HUES6 (cell line): Measurements from ENCODE around the gene ZNF384.

Experiments used
- H3K27ac ChIP-seq: 2 replicates; pipeline ENCODE4 v1.7.0; 2013; ENCODE audit warnings: low read depth, mild to moderate bottlenecking, low read length, inconsistent platforms
- H3K27me3 ChIP-seq: 2 replicates; pipeline ENCODE4 v1.6.1; 2013; ENCODE audit warnings: low read length; ENCODE audit not compliant: control insufficient read depth, insufficient read depth
- H3K36me3 ChIP-seq: 2 replicates; pipeline ENCODE4 v1.6.1; 2013; ENCODE audit warnings: low read length; ENCODE audit not compliant: control insufficient read depth, insufficient read depth
- H3K4me1 ChIP-seq: 2 replicates; pipeline ENCODE4 v1.6.1; 2013; ENCODE audit warnings: low read length; ENCODE audit not compliant: control insufficient read depth, insufficient read depth
- H3K4me3 ChIP-seq: 2 replicates; pipeline ENCODE4 v1.5.1; 2013; ENCODE audit warnings: low read depth, low read length
- H3K9ac ChIP-seq: one replicate; pipeline ENCODE4 v1.6.1; 2013; ENCODE audit warnings: mild to moderate bottlenecking, low read length
- H3K9me3 ChIP-seq: 2 replicates; pipeline ENCODE4 v1.6.1; 2013; ENCODE audit warnings: low read depth, low read length; ENCODE audit not compliant: control insufficient read depth, insufficient read depth

The ZNF384 gene

DNA sequence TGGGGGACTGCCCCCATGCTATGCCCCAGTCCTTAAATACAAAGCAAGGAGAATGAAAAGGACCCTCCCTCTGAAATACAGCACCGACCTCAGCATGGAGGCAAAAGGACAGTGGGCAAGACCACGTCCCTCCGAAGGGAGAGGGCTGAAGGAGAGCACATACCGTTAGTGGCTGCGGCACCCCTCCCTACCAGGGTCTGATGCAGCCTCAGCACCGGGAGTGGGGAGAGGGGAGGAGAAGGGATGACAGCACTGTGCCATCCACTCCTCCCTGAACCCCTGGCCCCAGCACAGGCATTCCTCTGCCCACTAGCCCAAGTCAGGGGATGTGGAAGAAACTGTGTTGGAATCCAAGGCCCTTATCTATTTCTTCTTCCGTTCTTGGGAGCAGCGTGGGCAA lies 38.3 kb downstream of the ZNF384 start:
- H3K27me3 ChIP-seq, result peaks cover 9% of the 10 kb centered on the region; the same call in 1 of the 2 replicates
- H3K27ac ChIP-seq, result no peak overlapping the region
- no peak overlapping the region for H3K4me3 ChIP-seq
- no peak overlapping the region for H3K9ac ChIP-seq
- H3K4me1 ChIP-seq, result 0 out of 2 replicates have a peak, but pooled peaks cover 5% of the 10 kb centered on the region
- no peaks in the 10 kb centered on the region for H3K9me3 ChIP-seq
- peaks cover 31% of the 10 kb centered on the region for H3K36me3 ChIP-seq

DNA sequence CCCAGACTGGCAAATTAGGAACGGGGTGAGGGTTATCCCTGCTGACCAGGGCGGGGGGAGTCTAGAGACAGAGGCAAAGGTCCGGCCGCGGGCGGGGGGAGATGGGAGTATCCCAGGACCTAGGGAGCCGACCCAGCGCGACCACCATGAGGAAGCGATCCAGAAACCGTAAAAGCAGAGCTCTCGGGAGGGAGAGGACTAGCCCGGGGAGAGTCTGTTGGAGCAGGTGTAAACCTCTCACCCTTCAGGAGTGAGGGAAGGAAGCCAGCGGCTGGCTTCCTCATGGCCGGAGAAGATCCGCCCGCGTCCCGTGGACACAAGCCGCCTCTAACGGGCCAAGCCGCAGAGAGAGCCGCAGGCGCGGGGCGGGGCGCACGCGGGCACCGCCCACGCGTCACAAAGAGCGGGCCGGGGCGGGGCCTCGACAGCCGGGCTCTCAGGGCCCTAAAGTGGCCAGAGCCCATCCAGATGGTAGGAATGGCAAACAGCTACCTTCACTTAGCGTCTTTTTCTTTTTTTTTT lies 42.0 kb downstream of the ZNF384 start, which contains the start of gene ACRBP:
Gene ACRBP, minus strand, starts transcription at position 350 of the 522 bp plus-strand sequence. Its CDS starts 66 bp downstream, at position 284.
- peak within 1 kb of the TSS; percentile 63 for H3K9ac ChIP-seq
- no peaks in the 10 kb centered on the region for H3K9me3 ChIP-seq
- peaks cover 17% of the 10 kb centered on the region for H3K36me3 ChIP-seq
- H3K27me3 ChIP-seq, result peaks cover 9% of the 10 kb centered on the region; the same call in 1 of the 2 replicates
- peaks cover 10% of the 10 kb centered on the region; the same call in 1 of the 2 replicates for H3K4me1 ChIP-seq
- H3K27ac ChIP-seq, result no peak within 1 kb of the TSS
- peak within 1 kb of the TSS; percentile 95 for H3K4me3 ChIP-seq

DNA sequence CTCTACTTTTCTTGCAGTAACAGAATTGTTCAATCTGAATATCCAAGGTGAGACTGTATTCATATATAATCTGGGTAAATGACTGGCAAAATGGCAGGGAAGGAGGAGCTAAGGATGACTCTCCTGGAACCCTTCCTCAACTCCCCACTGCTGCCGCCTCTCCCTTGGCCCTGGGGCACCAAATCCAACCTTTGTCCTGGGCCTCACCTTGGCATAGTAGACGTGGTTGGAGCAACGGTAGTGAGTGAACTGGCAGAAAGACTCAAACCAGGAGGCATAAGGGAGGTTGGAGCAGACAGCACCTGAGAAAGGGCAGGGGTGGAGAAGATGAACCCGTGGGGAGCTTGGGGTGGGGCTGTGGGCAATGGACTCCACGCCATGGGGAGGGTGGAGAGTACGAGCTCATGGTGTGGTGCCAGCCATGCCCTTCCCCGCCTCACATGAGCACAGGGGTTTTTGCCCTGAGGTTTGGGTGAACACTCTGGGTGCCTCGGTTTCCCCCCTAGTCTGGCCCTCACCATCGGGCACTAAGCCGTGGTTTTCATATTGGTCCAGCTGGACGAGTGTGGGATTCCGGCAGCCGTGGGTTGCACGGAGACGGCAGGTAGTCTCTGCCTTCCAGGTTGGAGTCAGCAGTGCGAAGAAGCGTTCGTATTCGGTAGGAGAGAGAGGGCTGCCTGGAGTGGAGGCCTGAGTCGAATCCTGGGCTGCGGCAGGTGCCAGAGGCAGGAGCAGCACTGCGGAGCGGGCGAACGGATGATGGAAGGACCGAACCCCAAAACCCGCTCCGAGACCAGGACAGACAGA lies 42.7 kb downstream of the ZNF384 start:
- Histone ChIP-seq H3K9ac (peak overlapping the region; percentile 63), H3K36me3 (peaks cover 15% of the 10 kb centered on the region), H3K9me3 (no peaks in the 10 kb centered on the region), H3K27ac (no peak overlapping the region), H3K4me1 (peaks cover 10% of the 10 kb centered on the region; the same call in 1 of the 2 replicates), H3K27me3 (peaks cover 11% of the 10 kb centered on the region; the same call in 1 of the 2 replicates), H3K4me3 (peak overlapping the region; percentile 95)

- no peak overlapping the region for H3K27ac ChIP-seq
- H3K4me1 ChIP-seq, result peaks cover 10% of the 10 kb centered on the region; the same call in 1 of the 2 replicates
- no peak overlapping the region for H3K4me3 ChIP-seq
- H3K9ac ChIP-seq, result no peak overlapping the region
- H3K9me3 ChIP-seq, result no peaks in the 10 kb centered on the region
- no peaks in the 10 kb centered on the region for H3K36me3 ChIP-seq
- peaks cover 16% of the 10 kb centered on the region; the same call in 1 of the 2 replicates for H3K27me3 ChIP-seq
Measured at GRCh38 chr12:6644903-6645302, 44.3 kb downstream of the ZNF384 start.

GRCh38 chr12:6644257-6644596 lies 44.9 kb downstream of the ZNF384 start:
- Histone ChIP-seq H3K9me3 (no peaks in the 10 kb centered on the region), H3K36me3 (no peaks in the 10 kb centered on the region), H3K4me1 (peaks cover 10% of the 10 kb centered on the region; the same call in 1 of the 2 replicates), H3K27me3 (peaks cover 16% of the 10 kb centered on the region; the same call in 1 of the 2 replicates), H3K27ac (no peak overlapping the region), H3K9ac (no peak overlapping the region), H3K4me3 (no peak overlapping the region)

DNA sequence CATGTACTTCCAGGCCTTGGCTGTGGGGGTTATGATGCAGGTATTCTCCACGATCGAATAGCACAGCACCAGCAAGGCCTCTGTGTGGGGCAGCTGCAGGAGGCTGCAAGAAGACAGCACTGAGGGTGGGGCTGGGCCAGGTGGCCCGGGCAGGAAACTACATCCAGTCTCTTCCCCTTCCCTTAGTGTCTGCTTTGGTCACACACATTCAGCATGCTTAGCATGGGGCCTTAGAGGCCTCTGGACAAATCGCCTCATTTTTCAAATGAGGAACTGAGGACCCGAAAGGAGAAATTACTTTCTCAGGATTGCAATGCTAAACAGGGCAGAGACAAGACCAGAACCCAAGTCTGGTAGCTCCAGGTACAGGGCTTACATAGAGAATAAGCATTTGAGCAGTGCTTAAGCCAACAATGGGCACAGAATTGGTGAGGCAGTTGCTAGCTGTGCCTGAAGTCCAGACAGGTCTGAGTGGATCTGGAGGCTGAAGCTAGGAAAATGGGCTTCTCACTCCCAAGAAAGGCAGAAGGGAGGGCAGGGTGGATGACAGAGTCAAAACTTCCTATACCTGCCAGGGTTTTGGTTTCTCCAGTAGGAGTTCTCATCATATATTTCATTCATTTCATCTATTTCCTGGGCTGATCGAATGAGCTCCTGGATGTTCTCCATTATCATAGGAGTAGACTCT lies 45.5 kb downstream of the ZNF384 start:
- Histone ChIP-seq H3K36me3 (no peaks in the 10 kb centered on the region), H3K4me3 (no peak overlapping the region), H3K9me3 (no peaks in the 10 kb centered on the region), H3K27me3 (peaks cover 16% of the 10 kb centered on the region; the same call in 1 of the 2 replicates), H3K4me1 (peaks cover 10% of the 10 kb centered on the region; the same call in 1 of the 2 replicates), H3K27ac (no peak overlapping the region), H3K9ac (no peak overlapping the region)

DNA sequence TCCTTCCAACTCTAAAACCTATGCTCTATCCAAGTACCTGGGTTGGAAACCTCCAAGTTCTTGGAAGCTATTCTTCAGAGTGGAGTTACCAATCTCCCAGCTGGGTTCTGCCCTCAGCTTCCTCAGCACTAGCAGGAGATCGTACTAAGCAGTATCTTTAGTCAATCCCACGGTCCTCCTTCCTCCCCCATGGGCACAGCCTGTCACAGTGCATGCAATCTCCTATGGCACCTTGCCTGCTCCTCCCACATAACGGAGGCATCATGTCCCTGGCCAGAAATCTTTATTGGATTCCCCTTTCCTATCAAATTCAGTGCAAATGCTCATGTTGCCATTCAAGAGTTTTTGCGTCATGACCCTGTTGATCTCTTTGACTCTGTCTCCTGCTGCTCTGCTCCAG lies 48.0 kb downstream of the ZNF384 start:
- Histone ChIP-seq H3K36me3 (no peaks in the 10 kb centered on the region), H3K9ac (no peak overlapping the region), H3K9me3 (no peaks in the 10 kb centered on the region), H3K4me3 (no peak overlapping the region), H3K4me1 (peaks cover 9% of the 10 kb centered on the region; the same call in 1 of the 2 replicates), H3K27me3 (peaks cover 7% of the 10 kb centered on the region; the same call in 1 of the 2 replicates), H3K27ac (no peak overlapping the region)

GRCh38 chr12:6640497-6640896 lies 48.7 kb downstream of the ZNF384 start:
- Histone ChIP-seq H3K4me3 (no peak overlapping the region), H3K9ac (no peak overlapping the region), H3K9me3 (no peaks in the 10 kb centered on the region), H3K4me1 (peaks cover 15% of the 10 kb centered on the region; the same call in 1 of the 2 replicates), H3K27ac (no peak overlapping the region), H3K27me3 (peaks cover 7% of the 10 kb centered on the region; the same call in 1 of the 2 replicates), H3K36me3 (no peaks in the 10 kb centered on the region)

DNA sequence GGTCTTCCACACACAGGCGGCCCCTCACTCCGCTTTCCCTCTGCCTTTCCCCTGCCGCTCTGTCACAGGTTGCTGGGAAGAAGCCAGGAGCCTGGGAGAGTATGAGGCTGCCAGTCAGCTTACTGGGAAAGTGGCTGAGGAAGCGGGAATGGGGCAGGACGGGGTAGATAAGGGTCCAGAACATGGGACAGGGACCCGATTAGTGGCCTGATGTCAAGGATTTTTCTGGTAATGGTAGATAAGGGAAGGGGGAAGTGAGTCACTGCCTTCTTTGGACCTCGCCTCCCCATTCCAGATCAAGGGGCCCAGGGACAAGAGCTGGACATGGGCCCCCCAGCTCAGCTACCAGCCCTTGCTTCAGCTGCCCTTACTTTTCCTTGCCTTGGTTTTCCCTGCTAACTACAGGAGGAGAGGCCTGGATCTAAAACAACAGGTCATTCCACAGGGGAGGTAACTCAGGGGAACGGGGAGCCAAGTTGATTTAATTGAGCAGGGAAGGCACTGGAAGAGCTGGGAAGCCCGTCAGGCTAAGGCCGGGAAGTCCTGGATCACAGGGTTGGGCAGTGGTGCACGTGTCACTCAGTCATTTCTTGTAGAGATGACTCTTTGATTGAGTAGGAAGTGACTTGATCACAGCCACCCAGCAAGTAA lies 49.9 kb downstream of the ZNF384 start:
- Histone ChIP-seq H3K27me3 (peaks cover 7% of the 10 kb centered on the region; the same call in 1 of the 2 replicates), H3K4me1 (peaks cover 16% of the 10 kb centered on the region; the same call in 1 of the 2 replicates), H3K27ac (no peak overlapping the region), H3K36me3 (no peaks in the 10 kb centered on the region), H3K9ac (no peak overlapping the region), H3K4me3 (no peak overlapping the region), H3K9me3 (no peaks in the 10 kb centered on the region)

DNA sequence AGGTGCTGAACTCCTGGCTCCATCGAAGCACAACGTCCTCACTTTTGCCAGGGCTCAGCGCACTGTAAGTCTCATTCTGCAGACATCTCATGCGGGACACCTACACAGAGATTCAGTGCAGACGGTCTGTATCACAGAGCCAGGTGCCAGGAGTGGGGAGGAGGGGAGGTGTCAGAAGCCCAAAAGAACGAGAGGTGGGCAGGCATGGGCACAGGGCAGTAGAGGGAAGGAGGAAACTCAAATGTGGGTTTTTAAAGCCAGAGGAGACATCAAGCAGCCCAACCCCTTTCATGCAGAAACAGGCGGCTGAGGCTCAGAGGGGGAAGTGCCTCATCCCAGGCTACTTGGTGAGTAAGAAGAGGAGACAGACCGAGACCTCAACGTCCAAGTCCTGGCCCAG lies 50.9 kb downstream of the ZNF384 start:
- Histone ChIP-seq H3K4me3 (no peak overlapping the region), H3K9me3 (no peaks in the 10 kb centered on the region), H3K4me1 (peaks cover 16% of the 10 kb centered on the region; the same call in 1 of the 2 replicates), H3K9ac (no peak overlapping the region), H3K27ac (no peak overlapping the region), H3K36me3 (no peaks in the 10 kb centered on the region), H3K27me3 (peaks cover 7% of the 10 kb centered on the region; the same call in 1 of the 2 replicates)
